ENCODE results near the gene ZC3H7B.

ZC3H7B gene

GRCh38 chr22:41405588-41405987 is 104.3 kb downstream of the ZC3H7B start:
- TF ChIP-seq TCF12 (IDR thresholded peaks at IDR 0.05; ENCODE audit: low read depth) (no peak), ZBTB7A (IDR thresholded peaks at IDR 0.05; ENCODE audit: low read depth) (no peak), MAX (IDR thresholded peaks at IDR 0.05) (no peak), USF1 (IDR thresholded peaks at IDR 0.05) (no peak), EGR1 (IDR thresholded peaks at IDR 0.05) (no peak), NFIC (IDR thresholded peaks at IDR 0.05) (no peak), CEBPB (IDR thresholded peaks at IDR 0.05) (no peak), RAD21 (IDR thresholded peaks at IDR 0.05; ENCODE audit: low read depth) (no peak), TAF1 (IDR thresholded peaks at IDR 0.05; ENCODE audit: low read depth) (no peak), EP300 (IDR thresholded peaks at IDR 0.05; ENCODE audit: borderline replicate concordance) (no peak), TEAD4 (IDR thresholded peaks at IDR 0.05) (no peak), FOXM1 (IDR thresholded peaks at IDR 0.05; ENCODE audit: borderline replicate concordance, low read depth) (no peak)

GRCh38 chr22:41406410-41406809 is 105.1 kb downstream of the ZC3H7B start:
- TF ChIP-seq NFIC (IDR thresholded peaks at IDR 0.05) (no peak), USF1 (IDR thresholded peaks at IDR 0.05) (no peak), MAX (IDR thresholded peaks at IDR 0.05) (no peak), ZBTB7A (IDR thresholded peaks at IDR 0.05; ENCODE audit: low read depth) (no peak), REST (IDR thresholded peaks at IDR 0.05; ENCODE audit: low read depth) (no peak), EGR1 (IDR thresholded peaks at IDR 0.05) (no peak), FOXM1 (IDR thresholded peaks at IDR 0.05; ENCODE audit: borderline replicate concordance, low read depth) (no peak), TEAD4 (IDR thresholded peaks at IDR 0.05) (no peak), TAF1 (IDR thresholded peaks at IDR 0.05; ENCODE audit: low read depth) (no peak), RAD21 (IDR thresholded peaks at IDR 0.05; ENCODE audit: low read depth) (no peak), CEBPB (IDR thresholded peaks at IDR 0.05) (no peak), CREB1 (IDR thresholded peaks at IDR 0.05; ENCODE audit: low read depth) (no peak), TCF12 (IDR thresholded peaks at IDR 0.05; ENCODE audit: low read depth) (no peak), EP300 (IDR thresholded peaks at IDR 0.05; ENCODE audit: borderline replicate concordance) (no peak), YY1 (IDR thresholded peaks at IDR 0.05; ENCODE audit: low read depth) (no peak)

- TF ChIP-seq ZBTB7A (IDR thresholded peaks at IDR 0.05; ENCODE audit: low read depth), result no peak
- no peak for TF ChIP-seq TEAD4 (IDR thresholded peaks at IDR 0.05)
- no peak for TF ChIP-seq RAD21 (IDR thresholded peaks at IDR 0.05; ENCODE audit: low read depth)
- TF ChIP-seq EGR1 (IDR thresholded peaks at IDR 0.05), result no peak
- no peak for TF ChIP-seq MAX (IDR thresholded peaks at IDR 0.05)
- no peak for TF ChIP-seq EP300 (IDR thresholded peaks at IDR 0.05; ENCODE audit: borderline replicate concordance)
- no peak for TF ChIP-seq USF1 (IDR thresholded peaks at IDR 0.05)
- TF ChIP-seq CEBPB (IDR thresholded peaks at IDR 0.05), result no peak
- no peak for TF ChIP-seq TCF12 (IDR thresholded peaks at IDR 0.05; ENCODE audit: low read depth)
- no peak for TF ChIP-seq REST (IDR thresholded peaks at IDR 0.05; ENCODE audit: low read depth)
- TF ChIP-seq TAF1 (IDR thresholded peaks at IDR 0.05; ENCODE audit: low read depth), result no peak
- no peak for TF ChIP-seq FOXM1 (IDR thresholded peaks at IDR 0.05; ENCODE audit: borderline replicate concordance, low read depth)
- no peak for TF ChIP-seq CREB1 (IDR thresholded peaks at IDR 0.05; ENCODE audit: low read depth)
- no peak for TF ChIP-seq YY1 (IDR thresholded peaks at IDR 0.05; ENCODE audit: low read depth)
- no peak for TF ChIP-seq NFIC (IDR thresholded peaks at IDR 0.05)
These were observed 106.1 kb downstream of the ZC3H7B start for GRCh38 chr22:41407433-41407832.

GRCh38 chr22:41408665-41409064 is 107.3 kb downstream of the ZC3H7B start:
- TF ChIP-seq REST (IDR thresholded peaks at IDR 0.05; ENCODE audit: low read depth) (no peak), MAX (IDR thresholded peaks at IDR 0.05) (no peak), TAF1 (IDR thresholded peaks at IDR 0.05; ENCODE audit: low read depth) (no peak), RAD21 (IDR thresholded peaks at IDR 0.05; ENCODE audit: low read depth) (no peak), TEAD4 (IDR thresholded peaks at IDR 0.05) (no peak), CREB1 (IDR thresholded peaks at IDR 0.05; ENCODE audit: low read depth) (no peak), CEBPB (IDR thresholded peaks at IDR 0.05) (no peak)
